Colonic mucosa (tissue), 4 donors: ENCODE data around the gene FGF19. TPM values are rescaled to one million over a fixed set of nuclear protein-coding genes. Genes with fewer than 3 reads are reported as not detected.
A peak's percentile ranks its signal among the peaks of the same experiment; 100 is the strongest.

Source experiments
- DNase-seq: peaks from one replicate; pipeline ENCODE4 v3.0.0-alpha.2; 2020
- H3K27ac ChIP-seq: fragments of 200-600 bp; one replicate; pipeline ENCODE4 v1.8.0; 2021
- H3K27me3 ChIP-seq: fragments of 200-600 bp; one replicate; pipeline ENCODE4 v1.8.0; 2021
- H3K36me3 ChIP-seq: fragments of 200-600 bp; one replicate; pipeline ENCODE4 v1.8.0; 2021
- H3K4me1 ChIP-seq: fragments of 200-600 bp; one replicate; pipeline ENCODE4 v1.8.0; 2021; ENCODE audit warnings: mild to moderate bottlenecking
- H3K4me3 ChIP-seq: fragments of 200-600 bp; one replicate; pipeline ENCODE4 v1.8.0; 2021
- H3K9ac ChIP-seq, 2 donors: one replicate each; pipeline ENCODE4 v1.7.0; 2013; ENCODE audit warnings: control low read depth in 2 of 2, low read depth in 2 of 2, low read length in 2 of 2
- H3K9me3 ChIP-seq: fragments of 200-600 bp; one replicate; pipeline ENCODE4 v1.8.0; 2021
- CTCF ChIP-seq: fragments of 200-600 bp; IDR thresholded peaks from one replicate; pipeline ENCODE4 v1.8.0; 2022; ENCODE audit warnings: antibody characterized with exemption, mild to moderate bottlenecking
- intact Hi-C: fragments of 100-400 bp; cut with DNase I; formaldehyde crosslinking; loops from one replicate; pipeline ENCODE4 v1.14.1; 2022
- total RNA-seq, 2 donors: library from RNA; stranded (reverse); fragmentation: NEBNext Ultra II Directional in 1 of 2; extraction: Animal tissue kit (Norgen Biotek cat#: 25700) in 1 of 2; gene quantifications; one replicate each; pipeline ENCODE4 v1.2.1, GENCODE V29; 2021
- donor health status: healthy.
- donor health status: DM: no; HTN: no; CAD: no.
- donor health status: DM: no; HTN: no; CAD: no.

The FGF19 gene
- total RNA-seq, 2 donors from 2014 or later = 0.22 TPM; not detected in 1

GRCh38 chr11:69655479-69656428 is 48.1 kb downstream of the FGF19 start:
- Histone ChIP-seq H3K27me3 (no peaks in the 10 kb centered on the region), H3K4me1 (no peaks in the 10 kb centered on the region), H3K4me3 (no peak overlapping the region), H3K9me3 (no peaks in the 10 kb centered on the region), H3K9ac (no peak overlapping the region), H3K27ac (no peak overlapping the region), H3K36me3 (no peaks in the 10 kb centered on the region)
- no peak for TF ChIP-seq CTCF
- DNase-seq = no peak
- intact Hi-C loops = no loop called here

GRCh38 chr11:69654660-69655478 is 49.0 kb downstream of the FGF19 start:
- Histone ChIP-seq H3K27ac (no peak overlapping the region), H3K27me3 (no peaks in the 10 kb centered on the region), H3K9me3 (no peaks in the 10 kb centered on the region), H3K4me1 (no peaks in the 10 kb centered on the region), H3K36me3 (no peaks in the 10 kb centered on the region), H3K4me3 (no peak overlapping the region), H3K9ac (no peak overlapping the region)
- DNase-seq = peak; percentile 50
- intact Hi-C loops = no loop called here
- TF ChIP-seq CTCF = no peak

GRCh38 chr11:69654001-69654659 is 49.7 kb downstream of the FGF19 start:
- no peak for DNase-seq
- TF ChIP-seq CTCF = no peak
- Histone ChIP-seq H3K4me3 (no peak overlapping the region), H3K9ac (no peak overlapping the region), H3K9me3 (no peaks in the 10 kb centered on the region), H3K36me3 (no peaks in the 10 kb centered on the region), H3K4me1 (no peaks in the 10 kb centered on the region), H3K27ac (no peak overlapping the region), H3K27me3 (no peaks in the 10 kb centered on the region)
- intact Hi-C loops = no loop called here

GRCh38 chr11:69653406-69653960 is 50.3 kb downstream of the FGF19 start:
- no peak overlapping the region for H3K9ac ChIP-seq
- no peak overlapping the region for H3K27ac ChIP-seq
- DNase-seq = no peak
- H3K9me3 ChIP-seq = no peaks in the 10 kb centered on the region
- H3K27me3 ChIP-seq = no peaks in the 10 kb centered on the region
- H3K4me1 ChIP-seq = no peaks in the 10 kb centered on the region
- no peak for TF ChIP-seq CTCF
- H3K36me3 ChIP-seq = no peaks in the 10 kb centered on the region
- intact Hi-C loops = no loop called here
- no peak overlapping the region for H3K4me3 ChIP-seq

GRCh38 chr11:69652999-69653398 is 50.8 kb downstream of the FGF19 start:
- no peak overlapping the region for H3K4me3 ChIP-seq
- no peak overlapping the region for H3K9ac ChIP-seq
- TF ChIP-seq CTCF = no peak
- H3K36me3 ChIP-seq = no peaks in the 10 kb centered on the region
- H3K27me3 ChIP-seq = no peaks in the 10 kb centered on the region
- intact Hi-C loops = no loop called here
- no peaks in the 10 kb centered on the region for H3K4me1 ChIP-seq
- DNase-seq = no peak
- no peak overlapping the region for H3K27ac ChIP-seq
- no peaks in the 10 kb centered on the region for H3K9me3 ChIP-seq
